ENCODE measurements around the gene OGA.

OGA gene

DNA sequence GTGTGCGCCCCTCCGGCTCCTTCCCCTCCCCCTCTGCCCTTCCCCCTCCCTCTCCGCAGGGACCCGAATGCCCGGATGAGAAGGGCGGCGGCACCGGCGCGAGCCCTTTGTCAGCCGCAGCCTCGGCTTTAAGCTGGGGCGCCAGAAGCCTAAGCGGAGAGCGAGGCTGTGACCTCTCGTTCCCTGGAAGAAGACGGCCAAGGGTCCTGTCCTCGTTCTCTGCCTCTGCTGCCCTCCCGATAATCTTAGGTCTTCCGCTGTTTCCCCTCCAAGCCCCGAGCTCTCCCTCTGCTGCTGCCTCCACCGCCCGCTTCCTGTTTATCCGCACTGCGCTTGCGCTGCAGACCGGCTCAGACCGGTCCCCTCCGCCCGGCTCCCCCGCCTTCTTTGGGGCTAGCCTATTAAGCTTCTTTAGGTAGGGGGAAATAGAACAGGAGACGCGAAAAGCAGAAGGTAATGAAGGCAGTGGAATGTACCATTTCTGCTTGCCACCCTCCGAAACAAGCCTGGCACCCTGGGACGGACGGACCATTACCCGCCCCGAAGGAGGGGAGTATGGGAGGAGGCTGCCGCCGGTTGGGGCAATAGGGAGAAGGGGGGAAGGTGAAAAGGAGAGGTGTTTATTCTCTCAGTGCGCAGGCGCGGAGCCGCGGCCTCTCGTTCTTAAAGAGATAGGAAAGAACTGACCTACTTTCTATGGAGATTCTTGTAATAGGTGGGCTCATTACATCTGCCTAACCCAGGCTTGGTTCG lies at the start of gene OGA:
OGA (minus strand) TSS at position 326 of the 753 bp plus-strand sequence. CDS start 422 bp downstream, outside the sequence.
- peak; percentile 99 for DNase-seq

GRCh38 chr10:101867931-101868330 lies 49.7 kb upstream of the OGA start:
- DNase-seq: no peak

- DNase-seq: no peak
Measured at GRCh38 chr10:101859530-101859929, 41.3 kb upstream of the OGA start.

GRCh38 chr10:101858723-101859500 lies 40.7 kb upstream of the OGA start:
- no peak for DNase-seq

DNA sequence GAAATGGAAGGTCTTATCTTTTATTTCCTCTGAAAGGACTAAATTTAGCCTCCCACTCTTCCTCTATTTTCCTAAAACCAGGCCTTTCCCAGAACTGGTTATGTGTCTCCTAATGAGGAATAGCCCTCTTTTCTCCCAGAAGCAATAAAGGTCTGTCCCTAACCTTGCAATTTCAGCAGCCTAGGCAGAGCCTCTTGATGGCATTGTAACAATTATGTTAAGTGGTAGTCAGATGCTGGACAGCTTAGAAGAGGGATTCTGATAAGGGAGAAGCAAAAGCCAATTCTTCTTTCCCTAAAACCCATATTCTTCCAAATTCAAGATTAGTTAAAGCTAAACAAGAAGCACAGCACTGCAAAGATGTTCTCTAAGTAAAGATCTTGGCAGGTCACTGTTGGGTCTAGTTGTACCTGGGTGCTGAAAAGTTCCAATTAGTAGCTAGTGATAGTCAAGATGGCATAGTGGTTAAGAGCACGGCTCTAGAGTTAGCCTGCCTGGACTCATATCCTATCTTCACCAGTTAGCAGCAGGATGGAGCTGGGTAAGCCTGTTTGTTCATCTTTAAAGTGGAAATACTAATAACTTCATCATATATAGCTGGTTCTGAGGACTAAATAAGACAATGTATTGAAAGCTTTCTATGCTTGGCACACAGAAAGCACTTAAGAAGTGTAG lies 39.7 kb upstream of the OGA start:
- DNase-seq: no peak

DNA sequence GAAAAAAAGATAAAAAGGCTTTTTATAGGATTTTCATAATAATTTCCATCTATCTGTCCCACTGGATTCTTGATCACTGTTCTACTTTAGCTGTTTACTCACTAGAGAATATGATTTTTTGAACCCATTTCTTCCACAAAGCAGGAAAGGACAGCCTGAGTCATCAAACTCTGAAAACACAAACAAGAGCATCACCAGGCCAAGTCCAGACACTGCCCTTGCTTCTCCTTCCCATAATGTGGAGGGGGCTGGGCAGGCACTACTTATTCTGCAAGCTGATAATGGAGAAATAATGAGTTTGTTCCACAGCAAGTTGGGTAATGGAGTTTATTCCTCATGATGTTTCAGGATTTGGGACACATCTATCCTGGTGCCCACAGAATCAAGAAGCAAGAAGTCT lies 38.4 kb upstream of the OGA start:
- DNase-seq: no peak

DNA sequence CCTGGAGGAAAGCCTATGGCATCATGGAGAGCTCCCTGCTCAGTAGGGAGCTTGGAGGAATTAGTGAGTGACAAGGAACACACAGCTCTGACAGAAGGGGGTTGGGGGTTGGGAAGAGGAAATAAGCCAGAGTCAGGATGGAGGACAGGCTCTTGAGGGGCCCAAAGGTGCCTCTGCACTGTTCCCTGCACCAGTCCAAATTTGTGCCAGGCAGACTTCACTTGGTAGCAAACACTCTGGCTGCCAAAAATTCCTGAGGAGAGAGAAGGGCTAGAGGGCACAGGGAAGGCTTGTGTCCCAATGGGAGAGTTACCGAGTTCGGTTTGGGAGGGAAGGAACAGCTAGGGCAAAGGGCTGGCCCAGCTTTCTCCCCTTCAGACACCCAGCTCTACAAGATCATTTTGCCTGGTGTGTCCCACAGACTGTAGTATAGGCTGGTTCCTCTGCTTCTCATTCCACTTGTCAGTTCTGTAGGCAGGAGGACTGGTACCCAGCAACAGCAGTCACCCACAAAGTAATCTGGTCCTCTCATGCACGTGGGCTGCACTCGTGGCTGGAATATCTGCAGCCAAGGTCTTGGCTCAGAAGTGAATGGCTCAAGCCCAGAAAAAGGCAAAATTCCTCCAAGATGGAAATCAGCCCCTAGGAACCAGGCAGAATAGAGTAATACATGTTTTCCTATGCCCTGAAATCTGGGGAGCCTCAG lies 33.3 kb upstream of the OGA start:
- no peak for DNase-seq

DNA sequence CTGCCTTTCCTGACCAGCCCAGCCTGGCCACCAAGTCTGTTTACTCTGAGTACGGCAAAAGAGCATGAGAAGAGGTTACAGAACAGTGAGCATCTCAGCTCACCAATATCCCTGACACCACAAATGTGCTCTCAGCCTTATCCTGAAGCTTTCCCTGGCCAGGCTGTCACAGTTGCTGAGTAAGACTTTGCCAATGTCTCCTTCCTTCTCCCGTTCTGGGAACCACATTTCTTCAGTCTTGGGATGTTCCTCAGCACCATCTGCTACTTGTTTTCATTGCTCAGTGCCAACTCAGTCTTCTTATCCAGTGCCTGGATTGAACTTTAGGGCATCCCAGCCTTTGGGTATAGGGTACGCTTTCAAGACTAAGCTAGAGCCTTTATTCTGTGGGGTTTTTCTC lies 32.5 kb upstream of the OGA start:
- DNase-seq: no peak

- DNase-seq: no peak
Measured at GRCh38 chr10:101848894-101849351, 30.7 kb upstream of the OGA start.

DNA sequence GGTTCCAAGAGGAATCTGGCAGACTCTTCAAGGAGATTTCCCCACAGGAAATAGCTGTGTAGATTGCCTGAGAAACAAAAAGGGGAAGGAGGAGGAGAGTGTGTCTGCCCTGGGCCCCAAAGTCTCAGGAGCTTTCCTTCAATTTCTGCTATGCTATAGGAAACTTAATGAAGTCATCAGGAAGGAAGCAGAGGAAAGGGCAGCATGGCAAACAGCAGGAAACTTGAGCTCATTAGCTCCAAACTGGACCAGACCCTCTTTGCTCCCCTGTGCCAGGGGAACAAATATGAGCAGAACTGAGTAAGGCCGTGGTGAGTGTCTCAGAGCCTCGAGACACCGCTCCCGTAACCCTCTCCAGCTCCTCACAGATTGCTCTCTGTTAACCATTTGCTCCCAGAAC lies 30.2 kb upstream of the OGA start:
- DNase-seq: no peak

GRCh38 chr10:101845893-101846292 lies 27.6 kb upstream of the OGA start:
- DNase-seq: no peak

GRCh38 chr10:101843032-101844021 lies 25.1 kb upstream of the OGA start, which contains the start of gene KCNIP2:
TSS of gene KCNIP2 (minus strand) at chr10:101843800. CDS start at chr10:101843568, 232 bp downstream.
- DNase-seq: peak; percentile 69

DNA sequence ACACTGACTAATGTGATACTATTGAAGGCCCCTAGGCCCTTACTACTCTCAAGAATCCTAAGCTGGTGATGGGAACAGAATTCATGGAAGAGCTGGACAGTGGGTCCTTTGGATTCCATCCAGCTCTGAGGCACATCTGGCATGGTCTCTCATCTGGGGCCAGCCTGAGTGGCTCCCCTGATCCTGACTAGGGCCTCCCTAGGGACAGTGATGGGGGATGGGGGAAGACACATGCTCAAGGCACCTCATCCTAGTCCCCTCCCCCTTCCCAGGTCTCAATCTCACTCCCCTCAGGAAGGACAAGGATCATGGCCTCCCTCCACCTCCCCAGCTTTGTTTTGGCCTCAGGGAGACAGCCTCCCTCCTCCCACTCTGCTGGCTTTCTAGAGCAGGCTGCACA lies 23.6 kb upstream of the OGA start:
- DNase-seq: peak; percentile 14

GRCh38 chr10:101840741-101841453 lies 22.7 kb upstream of the OGA start:
- peak; percentile 93 for DNase-seq

DNA sequence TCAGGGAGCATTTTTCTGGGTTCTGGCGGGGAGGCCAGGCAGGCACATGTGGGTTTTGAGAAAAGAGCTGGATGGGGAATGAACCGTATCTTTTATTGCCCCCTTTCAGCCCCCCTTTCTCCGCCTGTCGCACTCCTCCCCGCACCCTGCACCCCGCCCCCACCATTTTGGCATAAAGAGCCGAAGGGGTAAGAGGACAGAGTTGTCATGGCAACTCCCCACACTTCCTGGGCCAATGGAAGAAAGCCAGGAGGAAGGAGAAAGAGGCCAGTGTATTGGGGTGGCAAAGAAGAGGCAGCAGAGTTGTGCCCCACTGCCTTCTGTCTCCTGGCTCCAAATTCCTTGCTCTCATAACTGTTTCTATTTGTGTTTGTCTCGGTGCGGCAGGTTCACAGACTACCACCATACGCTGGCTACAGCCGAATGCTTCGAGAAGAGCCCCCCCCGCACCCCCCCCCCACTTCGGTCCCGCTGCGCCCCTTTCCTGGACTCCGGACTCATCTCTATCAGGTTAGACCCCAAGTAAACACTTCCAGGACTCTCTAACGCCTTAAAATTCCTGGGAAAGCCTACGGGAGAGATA lies 21.9 kb upstream of the OGA start:
- no peak for DNase-seq

DNA sequence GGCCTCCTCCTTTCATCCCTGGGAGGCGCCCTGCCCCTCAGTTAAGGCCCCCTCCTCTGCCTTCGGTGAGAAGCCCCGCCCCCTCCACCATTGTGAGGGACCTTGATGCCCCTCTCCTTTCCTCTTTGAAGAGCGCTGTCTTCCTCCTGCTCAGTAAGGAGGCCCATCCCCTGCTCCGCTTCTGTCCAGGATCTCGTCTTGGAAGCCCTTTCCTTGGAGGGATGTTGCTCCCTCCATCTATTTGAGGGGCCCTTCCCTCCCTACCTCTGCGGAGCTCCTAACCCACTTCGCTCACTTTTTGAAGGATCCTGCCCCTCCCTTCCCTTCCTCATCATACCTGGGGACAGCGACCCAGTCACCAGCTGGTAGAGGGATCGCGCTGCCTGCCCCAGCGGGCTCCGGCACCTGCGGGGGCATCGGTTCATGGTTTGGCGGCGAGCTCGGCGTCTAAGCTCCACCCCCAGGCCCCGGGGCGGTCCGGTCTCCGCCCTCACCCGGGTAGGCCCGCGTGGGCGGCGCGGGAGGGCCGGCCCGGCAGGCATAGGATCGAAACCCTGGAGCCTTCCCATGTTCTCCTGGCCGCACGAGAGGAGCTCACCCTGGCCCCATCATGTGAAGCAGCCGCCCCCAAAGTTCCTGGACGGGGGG lies 21.3 kb upstream of the OGA start:
- peak; percentile 59 for DNase-seq

DNA sequence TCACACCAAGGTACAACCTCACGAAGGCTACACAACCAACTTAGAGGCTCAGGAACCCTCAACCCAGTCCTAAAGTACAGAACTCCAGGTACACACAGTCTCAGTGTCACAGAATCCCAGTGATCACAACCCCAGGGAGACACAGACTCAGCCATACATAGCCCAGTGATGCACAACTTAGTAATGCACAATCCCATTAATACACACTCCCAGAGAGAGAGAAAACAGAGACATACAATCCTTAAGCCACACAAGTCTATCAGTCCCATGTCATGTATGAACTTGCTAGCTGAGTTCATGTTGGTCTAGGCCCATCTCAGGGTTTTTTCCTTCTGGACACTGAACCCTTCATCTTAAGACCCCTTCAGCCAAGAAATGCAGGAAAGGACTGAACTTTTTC lies 20.8 kb upstream of the OGA start:
- no peak for DNase-seq

DNA sequence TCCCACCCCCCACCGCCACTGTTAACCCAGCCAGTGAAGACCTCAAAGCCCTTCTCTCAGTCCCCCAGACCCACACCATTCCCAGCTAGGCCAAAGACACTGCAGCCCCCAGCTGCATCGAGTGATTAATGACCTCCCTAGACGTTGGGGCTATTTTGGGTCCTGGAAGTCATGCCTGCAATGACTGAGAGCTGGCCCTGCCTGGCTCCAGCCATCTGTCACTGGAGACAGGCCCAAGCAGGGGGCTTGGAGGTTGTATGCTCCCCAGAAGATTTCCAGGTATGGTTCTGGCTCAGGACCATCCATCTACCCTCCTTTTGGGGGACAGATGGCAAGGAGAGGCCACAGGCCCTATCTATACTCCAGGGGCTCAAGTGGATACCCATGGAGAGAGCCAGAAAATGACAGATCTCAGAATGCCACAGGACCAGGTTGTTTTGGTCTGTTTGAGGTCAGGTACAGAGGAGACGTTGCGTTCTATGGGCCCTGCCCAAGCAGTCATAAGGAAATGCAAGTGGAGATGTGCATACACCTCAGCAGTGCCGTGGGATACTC lies 20.2 kb upstream of the OGA start:
- no peak for DNase-seq

DNA sequence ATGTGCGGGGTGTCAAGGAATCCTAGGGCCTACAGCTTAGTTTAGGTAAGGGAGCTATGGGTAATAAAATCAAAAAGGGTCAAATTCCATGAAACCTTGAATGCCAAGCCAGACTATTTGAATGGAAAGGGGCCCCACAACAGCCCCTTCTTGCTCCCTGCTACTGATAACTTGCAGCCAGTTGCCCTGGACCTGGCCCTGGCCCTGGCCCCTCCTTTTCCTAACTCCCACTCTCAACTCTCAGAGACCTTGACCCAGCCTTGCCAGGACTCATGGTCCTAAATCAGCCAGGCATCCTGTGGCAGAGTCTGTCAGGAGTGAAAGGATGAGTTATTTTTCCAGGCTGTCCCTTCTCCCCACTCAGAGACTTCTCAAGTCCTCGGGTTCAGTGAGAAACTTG lies 19.5 kb upstream of the OGA start:
- DNase-seq: no peak

- DNase-seq: peak; percentile 16
Measured at GRCh38 chr10:101835362-101835761, 17.1 kb upstream of the OGA start.
